GM12878 (cell line): Measurements from ENCODE around the gene CAMK2B. TPM values are rescaled to one million over a fixed set of nuclear protein-coding genes. Genes with fewer than 3 reads are reported as not detected.

ENCODE experiments used
- ATAC-seq: fragments of 200-7000 bp; cut with Tn5 transposase; 3 replicates; pipeline ENCODE4 v1.9.1; 2020; ENCODE audit warnings: mild to moderate bottlenecking, moderate library complexity
- BruUV-seq: library from RNA; stranded (reverse); fragments of 400-500 nt; replicated peaks from 2 replicates; lab custom pipeline; 2021; lab: Mats Ljungman, UMichigan
- CTCF ChIA-PET: fragments of 300-600 bp; sonication (Branson Sonifier 250); formaldehyde crosslinking; extraction: SDS; loops from one replicate; lab custom pipeline; 2021; ENCODE audit warnings: inconsistent platforms; lab: Yijun Ruan, JAX
- POLR2A ChIA-PET: fragments of 350-600 bp; formaldehyde crosslinking; extraction: SDS; loops from one replicate; lab custom pipeline; 2021; ENCODE audit warnings: inconsistent platforms; lab: Charles Lee
- RAD21 ChIA-PET: fragments of 300-600 bp; sonication (Branson Sonifier 250); formaldehyde crosslinking; loops from one replicate; lab custom pipeline; 2023; ENCODE audit warnings: antibody characterized with exemption; ENCODE audit not compliant: unreplicated experiment; lab: Charles Lee
- SMC1A ChIA-PET: fragments of 300-600 bp; sonication (Branson Sonifier 250); formaldehyde crosslinking; loops from one replicate; lab custom pipeline; 2023; ENCODE audit not compliant: unreplicated experiment, uncharacterized antibody; lab: Charles Lee
- DNase-seq: peaks from one replicate; pipeline ENCODE4 v3.0.0-alpha.2; 2011; ENCODE audit warnings: low read depth, low spot score
- FAIRE-seq: peaks from 3 replicates; lab custom pipeline; 2011; peaks lifted over from hg19 to GRCh38; lab: Jason Lieb, UNC
- H2AFZ ChIP-seq: 2 replicates; pipeline ENCODE4 v1.6.0; 2011; ENCODE audit warnings: low read depth, low read length, control low read depth; ENCODE audit not compliant: control insufficient read depth
- H3K27ac ChIP-seq: 2 replicates; pipeline ENCODE4 v1.5.1; 2011; ENCODE audit warnings: control low read depth; ENCODE audit not compliant: control insufficient read depth, insufficient read depth
- H3K27me3 ChIP-seq, 2 experiments: replicated peaks in 1 of 2; 2 replicates each; pipeline versions ENCODE4 v1.6.0 to v1.6.1; 2011; ENCODE audit warnings: low read length in 1 of 2; ENCODE audit not compliant: control insufficient read depth in 2 of 2, insufficient read depth in 2 of 2
- H3K36me3 ChIP-seq, 2 experiments: 2 replicates each; pipeline ENCODE4 v1.5.1; 2011; ENCODE audit warnings: low read length in 1 of 2; ENCODE audit not compliant: control insufficient read depth in 2 of 2, insufficient read depth in 2 of 2
- H3K4me1 ChIP-seq: 2 replicates; pipeline ENCODE4 v1.6.1; 2011; ENCODE audit warnings: mild to moderate bottlenecking, low read length, moderate library complexity, mixed read lengths; ENCODE audit not compliant: control insufficient read depth, insufficient read depth
- H3K4me2 ChIP-seq: 2 replicates; pipeline ENCODE4 v1.6.0; 2011; ENCODE audit warnings: control low read depth; ENCODE audit not compliant: control insufficient read depth, insufficient read depth
- H3K4me3 ChIP-seq: fragments of 200-600 bp; sonication (generic); 2 replicates; pipeline ENCODE4 v1.5.1; 2016
- H3K79me2 ChIP-seq: 2 replicates; pipeline ENCODE4 v1.6.0; 2011; ENCODE audit warnings: low read length; ENCODE audit not compliant: control insufficient read depth, insufficient read depth
- H3K9ac ChIP-seq: 2 replicates; pipeline ENCODE4 v1.8.0; 2011; ENCODE audit warnings: low read length, control low read depth, mixed read lengths; ENCODE audit not compliant: control insufficient read depth, insufficient read depth
- H3K9me3 ChIP-seq: replicated peaks from 3 replicates; pipeline ENCODE4 v1.5.1; 2011; ENCODE audit warnings: mild to moderate bottlenecking, low read length; ENCODE audit not compliant: control insufficient read depth, insufficient read depth
- H4K20me1 ChIP-seq: 2 replicates; pipeline ENCODE4 v1.6.0; 2011; ENCODE audit not compliant: control insufficient read depth, insufficient read depth
- BRCA1 ChIP-seq: IDR thresholded peaks from 2 replicates; pipeline ENCODE4 v1.6.1; 2011; ENCODE audit warnings: low read depth, low read length, improper control_type of control experiment
- EGR1 ChIP-seq, 2 experiments: IDR thresholded peaks; 1 replicate in 1 of 2; 2 replicates in 1 of 2; pipeline ENCODE4 v1.6.1; 2011 to 2012; ENCODE audit warnings: low read depth in 2 of 2, low read length in 2 of 2, borderline replicate concordance in 1 of 2, mild to moderate bottlenecking in 1 of 2, moderate library complexity in 1 of 2
- EP300 ChIP-seq, 2 experiments: fragments of 150-350 bp in 1 of 2; IDR thresholded peaks; 2 replicates each; pipeline ENCODE4 v1.6.1; 2011 to 2012; ENCODE audit warnings: low read depth in 2 of 2, low read length in 2 of 2, borderline replicate concordance in 1 of 2, improper control_type of control experiment in 1 of 2, inconsistent platforms in 1 of 2; ENCODE audit not compliant: control insufficient read depth in 1 of 2
- in situ Hi-C: fragments of 300-500 bp; cut with MboI; formaldehyde crosslinking; loops from 9 replicates; pipeline ENCODE4 v1.14.3; 2018; ENCODE audit warnings: mixed read lengths
- intact Hi-C: fragments of 100-400 bp; cut with micrococcal nuclease; formaldehyde crosslinking; loops from one replicate; pipeline ENCODE4 v1.14.2; 2022; ENCODE audit not compliant: unreplicated experiment
- polyA plus RNA-seq, 11 experiments: library from polyadenylated mRNA; depleted of rRNA in 4 of 11; unstranded in 6 of 11; stranded (reverse) in 5 of 11; fragments of >200 nt; fragmentation: Nextera tagmentation in 4 of 11; fragmentation: Illumina TruSeq in 1 of 11; extraction: Ambion mirVana in 4 of 11; extraction: Trizol in 1 of 11; gene quantifications; 1 replicate in 1 of 11; 2 replicates in 10 of 11; pipeline versions ENCODE4 v1.2.1 to v1.2.3, GENCODE V29; 2011 to 2016; ENCODE audit warnings: inconsistent platforms in 2 of 11, missing spikeins in 2 of 11, low read depth in 1 of 11
- total RNA-seq, 4 experiments: library from RNA; depleted of rRNA in 3 of 4; stranded (reverse); fragments of >200 nt in 3 of 4; fragmentation: Illumina TruSeq in 1 of 4; extraction: Trizol in 1 of 4; gene quantifications; 2 replicates each; pipeline versions ENCODE4 v1.2.1 to v1.2.3, GENCODE V29; 2013 to 2021
- TF ChIP-seq, protein P1 (sequence below): fragments of 450-650 bp; formaldehyde crosslinking; IDR thresholded peaks from 2 replicates; pipeline ENCODE4 v1.5.0; 2022; ENCODE audit warnings: mild to moderate bottlenecking, missing genetic modification characterization
- TF ChIP-seq, protein P2 (sequence below): fragments of 450-650 bp; IDR thresholded peaks from 2 replicates; pipeline ENCODE4 v1.6.1; 2017; ENCODE audit warnings: antibody characterized with exemption, mild to moderate bottlenecking, moderate library complexity

CAMK2B gene
- total and polyA plus RNA-seq, 10 of the 15 experiments (the other 5 are each of a cell fraction or from before 2014, with no cell fraction given) = 0.06 to 0.23 (median 0.11) TPM; not detected in 5

DNA sequence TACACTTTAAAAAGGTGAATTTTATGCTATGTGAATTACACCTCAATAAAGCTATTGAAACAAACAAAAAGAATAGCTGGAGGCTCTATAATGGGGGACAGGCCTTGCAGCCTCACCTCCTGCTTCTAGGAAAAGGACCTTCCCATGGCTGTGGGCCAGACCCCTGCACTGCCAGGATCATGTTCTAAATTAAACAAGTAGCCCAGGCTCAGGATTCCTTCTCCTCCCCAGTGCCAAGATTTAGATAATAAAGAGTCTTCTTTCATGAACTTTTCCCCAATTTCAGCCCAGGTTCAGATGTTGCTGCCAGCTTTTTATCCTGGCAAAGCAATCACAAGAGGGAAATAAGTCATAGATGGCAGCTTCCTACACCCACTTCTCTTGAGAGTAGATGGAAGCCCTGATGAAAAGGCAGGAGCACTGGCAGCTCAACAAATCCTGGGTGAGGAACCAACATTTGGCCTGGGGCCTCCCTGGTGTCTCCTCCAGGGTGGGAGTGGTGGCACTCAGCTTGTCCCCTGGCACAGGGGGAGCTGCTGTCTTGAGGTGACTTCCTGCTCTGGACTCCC is 22.2 kb upstream of the CAMK2B start:
- Histone ChIP-seq H3K79me2 (no peaks in the 10 kb centered on the region), H3K4me3 (no peak overlapping the region), H3K4me1 (no peaks in the 10 kb centered on the region), H3K27ac (no peak overlapping the region), H3K27me3 (no peaks in the 10 kb centered on the region), H3K4me2 (no peak overlapping the region), H2AFZ (no peak overlapping the region), H3K9me3 (no peaks in the 10 kb centered on the region; the same call in 2 of the 3 replicates), H3K9ac (no peak overlapping the region), H3K36me3 (no peaks in the 10 kb centered on the region), H4K20me1 (no peaks in the 10 kb centered on the region)
- no peak for FAIRE-seq
- in situ Hi-C loops (no loop called here), intact Hi-C loops (loop anchor here (1.0 to 2.0 kb wide), 2 partner anchors 129 to 218 kb away; no protein-coding TSS in a partner anchor)
- ChIA-PET RAD21 (interaction anchor here (0.6 to 2.1 kb wide), 4 partner anchors 104 to 218 kb away, joined by 3 to 11 read pairs (median 3); no protein-coding TSS in a partner anchor), POLR2A (interaction anchor here (0.6 kb wide), 1 partner anchor 8 kb away, joined by 4 read pairs; no protein-coding TSS in a partner anchor), SMC1A (interaction anchor here (0.8 to 2.4 kb wide), 3 partner anchors 18 to 218 kb away, joined by 3 to 14 read pairs (median 4); no protein-coding TSS in a partner anchor), CTCF (interaction anchor here (0.6 to 3.2 kb wide), 6 partner anchors 40 to 767 kb away, joined by 3 to 21 read pairs (median 4); no protein-coding TSS in a partner anchor)
- no peak for DNase-seq
- TF ChIP-seq BRCA1 (no peak), EGR1 (IDR thresholded peaks at IDR 0.05; ENCODE audit: borderline replicate concordance in 1 of 2, low read depth in 2 of 2, low read length in 2 of 2) (no peak), EP300 (IDR thresholded peaks at IDR 0.05; ENCODE audit: borderline replicate concordance in 1 of 2, control insufficient read depth in 1 of 2, low read depth in 2 of 2, low read length in 2 of 2) (no peak)
- TF ChIP-seq, protein P1, sequence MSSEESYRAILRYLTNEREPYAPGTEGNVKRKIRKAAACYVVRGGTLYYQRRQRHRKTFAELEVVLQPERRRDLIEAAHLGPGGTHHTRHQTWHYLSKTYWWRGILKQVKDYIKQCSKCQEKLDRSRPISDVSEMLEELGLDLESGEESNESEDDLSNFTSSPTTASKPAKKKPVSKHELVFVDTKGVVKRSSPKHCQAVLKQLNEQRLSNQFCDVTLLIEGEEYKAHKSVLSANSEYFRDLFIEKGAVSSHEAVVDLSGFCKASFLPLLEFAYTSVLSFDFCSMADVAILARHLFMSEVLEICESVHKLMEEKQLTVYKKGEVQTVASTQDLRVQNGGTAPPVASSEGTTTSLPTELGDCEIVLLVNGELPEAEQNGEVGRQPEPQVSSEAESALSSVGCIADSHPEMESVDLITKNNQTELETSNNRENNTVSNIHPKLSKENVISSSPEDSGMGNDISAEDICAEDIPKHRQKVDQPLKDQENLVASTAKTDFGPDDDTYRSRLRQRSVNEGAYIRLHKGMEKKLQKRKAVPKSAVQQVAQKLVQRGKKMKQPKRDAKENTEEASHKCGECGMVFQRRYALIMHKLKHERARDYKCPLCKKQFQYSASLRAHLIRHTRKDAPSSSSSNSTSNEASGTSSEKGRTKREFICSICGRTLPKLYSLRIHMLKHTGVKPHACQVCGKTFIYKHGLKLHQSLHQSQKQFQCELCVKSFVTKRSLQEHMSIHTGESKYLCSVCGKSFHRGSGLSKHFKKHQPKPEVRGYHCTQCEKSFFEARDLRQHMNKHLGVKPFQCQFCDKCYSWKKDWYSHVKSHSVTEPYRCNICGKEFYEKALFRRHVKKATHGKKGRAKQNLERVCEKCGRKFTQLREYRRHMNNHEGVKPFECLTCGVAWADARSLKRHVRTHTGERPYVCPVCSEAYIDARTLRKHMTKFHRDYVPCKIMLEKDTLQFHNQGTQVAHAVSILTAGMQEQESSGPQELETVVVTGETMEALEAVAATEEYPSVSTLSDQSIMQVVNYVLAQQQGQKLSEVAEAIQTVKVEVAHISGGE = no peak
- TF ChIP-seq, protein P2, sequence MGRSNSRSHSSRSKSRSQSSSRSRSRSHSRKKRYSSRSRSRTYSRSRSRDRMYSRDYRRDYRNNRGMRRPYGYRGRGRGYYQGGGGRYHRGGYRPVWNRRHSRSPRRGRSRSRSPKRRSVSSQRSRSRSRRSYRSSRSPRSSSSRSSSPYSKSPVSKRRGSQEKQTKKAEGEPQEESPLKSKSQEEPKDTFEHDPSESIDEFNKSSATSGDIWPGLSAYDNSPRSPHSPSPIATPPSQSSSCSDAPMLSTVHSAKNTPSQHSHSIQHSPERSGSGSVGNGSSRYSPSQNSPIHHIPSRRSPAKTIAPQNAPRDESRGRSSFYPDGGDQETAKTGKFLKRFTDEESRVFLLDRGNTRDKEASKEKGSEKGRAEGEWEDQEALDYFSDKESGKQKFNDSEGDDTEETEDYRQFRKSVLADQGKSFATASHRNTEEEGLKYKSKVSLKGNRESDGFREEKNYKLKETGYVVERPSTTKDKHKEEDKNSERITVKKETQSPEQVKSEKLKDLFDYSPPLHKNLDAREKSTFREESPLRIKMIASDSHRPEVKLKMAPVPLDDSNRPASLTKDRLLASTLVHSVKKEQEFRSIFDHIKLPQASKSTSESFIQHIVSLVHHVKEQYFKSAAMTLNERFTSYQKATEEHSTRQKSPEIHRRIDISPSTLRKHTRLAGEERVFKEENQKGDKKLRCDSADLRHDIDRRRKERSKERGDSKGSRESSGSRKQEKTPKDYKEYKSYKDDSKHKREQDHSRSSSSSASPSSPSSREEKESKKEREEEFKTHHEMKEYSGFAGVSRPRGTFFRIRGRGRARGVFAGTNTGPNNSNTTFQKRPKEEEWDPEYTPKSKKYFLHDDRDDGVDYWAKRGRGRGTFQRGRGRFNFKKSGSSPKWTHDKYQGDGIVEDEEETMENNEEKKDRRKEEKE = no peak
- BruUV-seq = no TSS peak
- ATAC-seq = no peak
